HPDE6-E6E7 (cell line): ENCODE measurements around the gene CPXM2.

Source experiments
- DNase-seq: peaks from one replicate; pipeline ENCODE4 v3.0.0; 2011; ENCODE audit warnings: missing footprints; ENCODE audit errors: extremely low spot score

CPXM2 gene

DNA sequence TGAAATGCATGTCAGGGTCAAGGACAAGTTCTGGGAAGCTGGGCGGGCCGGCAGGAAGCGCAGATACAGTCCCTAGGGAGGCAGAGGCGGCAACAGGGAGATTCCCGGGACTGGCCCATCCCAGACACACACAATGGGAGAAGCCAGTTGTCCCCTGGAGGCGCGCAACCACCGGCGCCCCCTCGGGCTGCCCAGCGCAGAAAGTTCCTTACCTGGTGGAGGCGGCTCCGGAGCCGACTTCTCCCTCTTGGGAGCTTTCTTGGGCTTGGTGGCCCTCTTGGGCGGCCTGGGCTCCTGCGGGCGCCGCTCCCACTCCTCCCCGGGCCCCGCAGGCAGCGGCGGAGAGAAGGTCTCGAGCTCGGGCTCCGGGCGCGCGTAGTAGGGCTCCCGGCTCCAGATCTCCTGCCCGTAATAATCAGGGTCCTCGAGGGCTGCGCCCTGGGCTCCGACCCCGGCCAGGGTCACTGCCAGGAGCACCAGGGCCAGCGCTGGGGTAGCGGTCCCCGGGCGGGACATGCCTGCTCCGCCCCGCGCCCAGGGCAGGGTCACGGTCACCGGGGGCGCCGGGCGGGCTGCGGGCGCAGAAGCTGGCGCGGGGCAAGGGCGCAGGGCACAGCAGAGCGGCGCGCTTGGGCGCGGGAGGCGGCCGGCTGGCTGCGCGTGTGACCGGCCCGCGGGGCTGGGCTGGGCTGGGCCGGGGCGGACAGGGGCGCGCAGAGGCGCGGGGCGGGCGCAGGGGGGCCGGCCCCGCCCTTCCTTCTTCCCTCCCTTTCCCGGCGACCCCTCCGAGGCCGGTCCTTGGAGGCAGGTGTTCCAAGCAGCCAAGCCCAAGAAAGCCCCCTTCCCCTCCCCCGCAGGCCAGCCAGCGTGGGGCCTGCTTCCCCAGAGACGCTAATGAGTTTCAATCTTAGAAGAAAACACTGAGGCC, at the start of gene CPXM2:
CPXM2 (minus strand) TSS at position 664 of the 928 bp plus-strand sequence; CDS start at position 516, 148 bp downstream.
- DNase-seq: no peak

DNA sequence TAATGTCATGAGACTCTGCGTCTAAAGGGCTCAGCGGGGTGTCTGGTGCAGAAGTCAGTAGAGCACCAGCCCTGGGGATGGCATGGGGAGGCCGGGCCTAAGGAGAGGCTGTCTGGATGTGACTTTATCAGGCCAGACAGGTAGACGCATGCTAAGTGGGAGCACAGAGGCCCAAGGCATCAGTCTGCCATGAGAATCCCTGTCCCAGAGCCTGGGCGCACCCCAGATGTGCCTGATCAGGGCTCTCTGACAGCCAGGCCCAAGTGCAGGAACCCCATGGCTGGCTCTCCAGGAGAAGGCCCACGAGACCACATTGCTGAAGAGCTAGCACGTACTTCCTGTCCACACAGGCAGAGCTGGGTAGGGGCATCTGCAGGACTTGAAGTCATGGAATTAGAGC, 48.0 kb upstream of the CPXM2 start:
- DNase-seq: no peak

DNA sequence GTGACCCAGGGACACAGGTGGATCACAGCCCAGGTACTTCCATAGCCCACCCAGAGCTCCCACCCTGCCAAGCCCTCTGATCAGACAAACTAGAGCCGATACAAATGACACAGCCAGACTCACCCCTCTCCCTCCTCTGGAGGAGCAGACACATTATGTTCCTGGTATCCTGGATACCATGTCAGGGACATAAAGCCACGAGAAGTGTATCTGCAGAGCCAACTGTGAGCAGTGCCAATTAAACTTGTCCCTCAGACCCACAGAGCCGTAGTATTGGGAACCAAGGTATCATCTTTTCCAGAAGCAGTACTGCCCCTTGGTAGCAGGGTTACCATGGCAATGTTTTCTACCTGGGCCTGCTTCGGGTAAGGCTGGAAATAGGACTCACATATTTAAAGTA, 47.3 kb upstream of the CPXM2 start:
- no peak for DNase-seq

DNA sequence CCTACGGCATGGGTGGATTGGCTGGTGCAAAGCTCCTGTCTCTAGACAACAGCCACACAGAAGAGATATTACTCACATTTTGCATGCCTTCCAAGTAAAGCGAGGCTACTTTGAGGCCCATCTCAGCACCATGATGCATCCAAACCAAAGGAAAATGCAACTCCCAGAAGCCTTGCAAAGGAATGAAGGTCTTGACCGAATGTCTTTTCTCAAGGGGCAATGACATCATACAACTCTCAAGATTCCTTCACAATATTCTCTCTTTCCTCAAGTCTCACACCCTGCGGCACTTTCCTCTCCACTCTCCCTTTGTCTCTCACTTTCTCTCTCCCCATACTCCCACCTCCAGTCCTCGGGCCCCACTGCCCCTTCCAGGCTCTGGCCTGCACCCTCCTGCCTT, 44.8 kb upstream of the CPXM2 start:
- DNase-seq: no peak

DNA sequence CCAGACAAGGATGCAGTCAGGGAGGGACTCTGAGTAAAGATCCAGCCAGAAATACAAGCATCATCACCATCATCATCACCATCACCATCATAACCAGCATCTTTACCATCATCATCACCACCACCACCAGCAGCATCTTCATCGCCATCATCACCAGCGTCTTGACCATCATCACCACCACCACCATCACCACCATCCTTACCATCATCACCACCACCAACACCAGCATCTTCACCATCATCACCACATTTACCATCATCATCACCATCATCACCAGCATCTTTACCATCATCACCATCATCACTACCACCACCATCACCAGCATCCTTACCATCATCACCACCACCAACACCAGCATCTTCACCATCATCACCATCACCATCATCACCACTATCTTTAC, 44.1 kb upstream of the CPXM2 start:
- DNase-seq: no peak

DNA sequence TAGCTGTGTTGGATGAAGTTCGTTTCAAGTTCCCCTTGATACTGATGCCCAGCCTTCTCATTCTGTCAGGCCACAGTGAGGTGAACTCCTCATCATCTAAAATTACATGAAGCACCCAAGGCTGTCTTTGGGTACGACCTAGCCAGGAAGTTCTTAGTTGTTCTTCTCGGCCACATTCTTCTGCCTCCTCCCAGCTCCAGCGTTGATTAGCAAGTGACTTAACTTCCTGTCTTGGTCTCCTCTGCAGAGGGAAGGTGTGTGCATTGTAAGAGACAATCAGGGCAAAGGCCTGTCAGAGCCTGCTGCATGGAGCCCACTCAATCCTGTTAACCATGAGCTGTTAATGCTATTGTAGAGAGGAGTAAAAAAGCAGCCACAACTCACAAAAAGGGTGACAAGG, 43.2 kb upstream of the CPXM2 start:
- no peak for DNase-seq

DNA sequence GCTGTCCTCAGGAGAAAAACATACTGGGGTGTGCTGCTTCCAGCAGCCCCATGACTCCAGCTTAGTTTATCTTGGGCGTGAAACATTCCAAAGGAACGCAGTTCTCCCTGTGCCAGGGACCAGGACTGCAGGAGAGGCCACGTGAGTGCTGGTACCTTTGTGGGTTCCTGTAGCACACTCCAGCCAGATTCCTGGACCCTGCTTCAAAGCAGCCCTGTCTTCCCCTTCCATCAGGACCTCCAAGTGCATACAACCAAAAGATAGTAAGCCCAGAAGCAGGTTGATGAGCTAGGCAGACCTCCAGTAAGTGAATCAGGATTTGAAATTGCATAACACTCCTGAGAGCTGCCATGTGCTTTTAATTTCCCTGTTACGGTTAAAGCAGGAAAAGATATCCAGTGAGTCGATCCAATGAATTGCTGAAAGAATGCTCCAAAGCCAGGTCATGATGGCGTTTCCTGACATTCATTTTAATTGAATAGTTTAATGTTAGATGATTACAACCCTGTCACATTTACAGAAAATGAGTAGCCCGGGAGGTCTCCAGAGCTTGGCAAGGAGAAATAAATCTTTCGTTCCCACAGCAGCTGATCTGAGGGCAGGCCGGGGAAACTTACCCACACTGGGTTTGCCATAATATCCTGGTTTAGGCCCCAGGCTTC, 38.9 kb upstream of the CPXM2 start:
- DNase-seq: no peak

DNA sequence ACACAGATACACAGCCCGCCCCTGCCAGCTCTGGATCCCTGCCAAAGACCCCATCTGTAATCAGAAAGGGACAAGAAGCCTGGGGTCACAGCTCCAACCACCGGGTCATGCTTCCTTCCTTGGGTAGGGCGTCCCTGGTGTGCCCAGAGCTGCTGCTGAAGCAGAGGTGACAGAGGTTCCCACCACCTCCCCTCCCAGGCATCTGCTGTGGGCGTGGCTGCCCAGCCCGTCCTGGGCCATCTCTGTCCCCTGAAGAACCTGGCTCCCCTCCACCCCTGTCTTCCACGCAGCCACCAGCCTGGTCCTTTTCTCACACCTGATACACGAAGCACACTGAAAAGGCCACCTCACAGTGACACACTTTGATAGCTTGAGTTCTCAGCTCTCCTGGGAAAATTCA, 38.2 kb upstream of the CPXM2 start:
- DNase-seq: no peak

DNA sequence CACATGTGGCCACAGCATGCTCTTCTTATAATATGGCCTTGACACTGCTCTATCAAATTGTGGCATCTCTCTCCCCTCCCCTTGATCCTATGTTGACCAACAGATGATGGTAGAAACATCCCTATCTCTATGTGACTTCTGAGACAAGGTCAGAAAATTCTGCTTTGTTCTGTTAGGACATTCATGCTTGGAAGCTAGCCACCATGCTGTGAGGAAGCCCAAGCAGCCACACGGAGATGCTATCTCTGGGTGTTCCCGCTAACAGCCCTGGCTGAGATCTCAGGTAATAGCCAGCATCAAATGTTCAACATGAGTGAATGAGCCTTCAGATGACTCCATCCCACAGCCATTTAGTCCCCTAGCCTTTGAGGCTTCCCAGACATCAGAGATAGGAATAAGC, 36.8 kb upstream of the CPXM2 start:
- no peak for DNase-seq

DNA sequence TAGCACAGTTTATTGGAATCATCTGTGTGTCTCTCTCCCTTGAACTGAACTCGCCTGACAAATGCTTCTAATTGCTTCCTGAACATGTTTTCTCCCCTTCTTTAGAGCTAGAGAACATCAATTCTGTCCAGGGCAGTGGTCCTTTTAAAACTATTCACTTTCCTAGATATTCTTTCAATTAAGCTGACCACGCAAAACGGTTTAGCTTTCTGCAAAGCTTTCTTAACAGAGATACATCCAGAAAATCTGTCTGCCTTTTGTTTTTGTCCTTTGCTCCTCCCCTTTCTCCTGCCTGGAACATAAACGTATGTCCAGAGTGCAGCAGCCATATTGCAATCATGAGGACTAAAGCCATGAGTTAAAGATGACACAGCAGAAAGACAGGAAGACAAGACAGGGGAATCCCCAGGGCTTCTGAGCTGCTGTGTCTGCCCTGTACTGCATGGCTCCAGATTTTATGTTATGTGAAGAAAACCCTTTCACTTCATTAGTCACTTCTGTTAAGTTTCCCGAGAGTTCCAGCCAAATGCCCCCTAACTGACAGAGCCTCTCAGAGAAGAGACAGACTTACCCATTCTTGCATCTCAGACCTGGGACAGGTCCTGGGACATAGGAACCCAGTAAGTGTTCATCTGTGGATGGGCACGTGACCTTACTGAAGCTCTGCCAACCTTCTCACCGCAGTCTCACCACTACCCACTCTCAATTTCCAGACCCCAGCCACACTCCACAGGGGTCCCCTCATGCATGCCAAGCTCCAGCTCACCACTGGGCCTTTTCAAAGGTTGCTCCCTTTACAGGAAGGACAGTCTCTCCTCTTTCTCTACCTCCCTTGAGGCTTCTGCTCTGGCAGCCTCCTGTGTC, 35.0 kb upstream of the CPXM2 start:
- DNase-seq: no peak

DNA sequence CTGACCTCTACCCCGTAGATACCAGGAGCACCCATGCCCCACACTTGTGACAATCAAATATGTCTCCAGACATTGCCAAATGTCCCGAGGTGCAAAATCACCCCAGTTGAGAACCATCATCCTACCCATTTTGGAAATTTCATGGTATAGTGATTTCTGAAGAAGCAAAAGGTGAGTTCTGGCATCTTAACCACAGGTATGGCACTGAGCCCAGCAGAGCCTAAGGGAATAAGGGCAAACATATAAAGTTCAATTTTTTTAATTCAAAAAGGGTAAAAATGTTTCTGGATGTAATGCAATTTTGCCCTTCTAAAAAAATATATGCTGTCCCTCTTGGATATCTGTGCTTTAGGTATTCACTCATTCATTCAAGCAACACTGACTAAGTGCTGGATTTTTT, 30.5 kb upstream of the CPXM2 start:
- DNase-seq: no peak

DNA sequence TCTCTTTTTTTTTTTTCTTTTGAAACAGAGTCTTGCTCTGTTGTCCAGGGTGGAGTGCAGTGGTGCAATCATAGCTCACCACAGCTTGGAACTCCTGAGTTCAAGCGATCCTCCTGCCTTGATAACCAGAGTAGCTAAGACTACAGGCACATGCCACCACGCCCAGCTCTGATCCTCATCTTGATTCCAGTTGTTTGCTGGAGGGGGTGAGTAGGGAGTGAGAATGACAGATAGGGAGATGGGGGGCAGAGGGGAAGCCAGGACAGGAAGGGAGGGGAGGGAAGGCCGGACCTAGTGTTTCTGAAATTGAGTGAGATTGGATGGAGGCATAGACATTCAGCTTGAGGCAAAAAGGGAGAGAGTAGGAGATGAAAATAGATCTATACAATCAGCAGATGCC, 25.2 kb upstream of the CPXM2 start:
- DNase-seq: no peak

DNA sequence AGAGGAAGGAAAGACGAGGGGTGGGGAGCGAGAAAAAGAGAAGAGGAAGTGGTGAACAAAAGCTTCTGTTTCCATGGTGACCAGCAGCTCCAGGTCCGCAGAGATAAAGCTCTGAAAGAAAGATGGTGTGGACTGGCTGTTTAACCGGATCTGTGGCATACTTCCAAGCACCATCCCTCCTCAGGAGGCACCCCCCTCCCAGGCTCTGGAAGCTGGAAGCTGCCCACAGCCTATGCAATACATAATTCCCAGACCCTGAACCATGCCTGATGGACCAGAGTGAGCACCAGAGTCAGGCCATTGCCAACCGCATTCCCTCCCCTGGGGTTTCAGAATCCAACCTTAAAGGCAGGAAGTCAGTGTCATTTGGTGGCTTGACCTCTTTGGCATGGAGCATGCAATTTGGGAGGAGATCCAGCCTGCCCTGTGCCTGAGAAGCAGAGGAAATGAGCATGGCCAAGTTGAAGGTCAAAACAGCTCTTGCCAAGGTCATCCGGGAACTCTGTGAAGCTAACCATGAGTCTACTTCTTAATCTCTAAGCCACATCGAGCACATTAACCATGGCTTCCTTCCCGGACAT, 22.2 kb upstream of the CPXM2 start:
- no peak for DNase-seq

DNA sequence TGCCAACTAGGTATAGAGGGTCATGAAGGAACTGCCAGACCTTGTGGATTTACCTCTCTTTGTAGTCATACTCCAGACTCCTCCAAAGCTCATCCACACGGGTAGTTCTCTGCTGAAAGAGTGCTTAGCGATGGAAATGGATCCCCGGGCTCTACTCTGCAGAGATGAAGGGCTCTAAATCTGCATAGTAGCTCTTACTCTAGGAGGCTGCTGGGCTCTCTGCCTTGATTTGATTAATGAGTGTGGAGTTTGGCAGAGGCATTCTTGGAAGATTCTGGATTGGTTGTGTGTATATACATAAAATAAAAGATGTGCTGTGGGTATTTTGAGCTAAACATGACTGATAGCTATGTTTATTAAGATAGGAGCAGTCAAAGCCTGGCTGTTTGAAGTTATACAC, 21.3 kb upstream of the CPXM2 start:
- DNase-seq: no peak

DNA sequence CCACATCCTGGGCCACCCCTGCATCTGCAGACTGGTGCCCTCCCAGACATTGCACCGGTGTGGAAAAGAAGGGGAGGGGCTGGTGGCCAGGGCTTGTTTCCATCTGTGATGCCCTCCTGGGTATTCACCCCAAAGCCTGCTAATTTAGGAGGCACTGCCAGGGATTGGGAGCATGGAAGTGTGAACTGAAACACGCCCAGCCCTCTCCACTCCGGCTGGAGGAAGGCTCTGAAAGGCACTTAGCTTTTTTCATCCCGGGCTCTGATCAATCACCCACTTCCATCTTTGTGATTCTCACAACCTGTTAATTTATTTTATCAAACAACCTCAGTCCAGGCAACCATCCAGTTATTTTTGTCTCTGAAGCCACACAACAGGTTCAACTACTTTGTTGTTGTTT, 20.9 kb upstream of the CPXM2 start:
- DNase-seq: no peak

DNA sequence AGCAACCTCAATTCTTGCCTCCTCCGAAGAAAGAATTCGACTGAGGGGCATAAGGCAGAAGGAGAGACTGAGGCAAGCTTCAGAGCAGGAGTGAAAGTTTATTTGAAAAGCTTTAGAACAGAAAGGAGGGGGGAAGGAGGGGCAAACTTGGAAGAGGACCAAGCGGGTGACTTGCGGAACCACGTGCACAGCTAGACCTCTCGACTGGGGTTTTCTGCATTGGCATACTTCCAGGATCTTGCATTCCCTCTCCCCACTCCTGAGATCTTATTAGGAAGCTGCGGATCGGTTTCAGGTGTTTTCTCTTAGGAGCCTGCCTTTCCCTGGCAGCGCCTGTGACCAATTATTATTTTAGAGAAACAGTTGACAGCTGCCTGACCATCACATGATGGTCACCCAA, 20.3 kb upstream of the CPXM2 start:
- DNase-seq: no peak

DNA sequence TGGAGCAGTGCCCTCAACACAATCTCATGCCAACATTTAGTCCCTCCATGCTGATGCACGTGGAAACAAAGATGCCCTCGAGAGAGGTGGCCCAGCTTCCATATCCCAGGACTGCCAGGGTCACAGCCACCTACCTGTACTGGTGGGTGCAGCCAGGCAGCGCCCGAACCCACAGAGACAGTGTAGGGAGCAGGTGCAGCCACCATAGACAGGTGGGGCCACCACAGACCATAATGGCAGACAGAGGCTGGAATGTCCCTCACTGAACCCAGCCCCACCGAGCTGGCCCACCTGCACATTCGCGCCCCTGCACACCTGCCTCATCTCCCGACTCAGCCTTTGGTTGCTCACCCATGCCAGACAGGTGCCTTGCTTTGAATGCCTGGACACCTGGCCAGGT, 18.3 kb upstream of the CPXM2 start:
- no peak for DNase-seq

DNA sequence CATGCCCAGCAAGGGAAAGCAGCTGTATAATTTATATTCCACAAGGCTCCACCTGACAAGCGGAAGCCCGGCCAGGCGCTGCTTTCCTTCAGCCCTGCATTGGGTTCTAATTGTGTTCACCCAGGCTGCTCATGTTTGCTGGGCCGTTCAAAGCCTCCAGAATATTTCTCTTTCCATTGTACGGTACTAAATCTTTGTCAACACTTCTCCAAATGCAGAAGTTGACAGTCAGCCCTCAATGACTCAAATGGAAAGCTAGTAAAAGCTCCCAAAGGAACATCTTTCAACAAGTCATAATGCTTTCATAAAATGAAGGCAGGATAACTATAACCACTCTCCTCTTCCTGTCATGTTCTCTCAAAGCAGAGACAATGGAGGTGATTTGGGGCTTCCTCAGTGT, 17.8 kb upstream of the CPXM2 start:
- DNase-seq: no peak

DNA sequence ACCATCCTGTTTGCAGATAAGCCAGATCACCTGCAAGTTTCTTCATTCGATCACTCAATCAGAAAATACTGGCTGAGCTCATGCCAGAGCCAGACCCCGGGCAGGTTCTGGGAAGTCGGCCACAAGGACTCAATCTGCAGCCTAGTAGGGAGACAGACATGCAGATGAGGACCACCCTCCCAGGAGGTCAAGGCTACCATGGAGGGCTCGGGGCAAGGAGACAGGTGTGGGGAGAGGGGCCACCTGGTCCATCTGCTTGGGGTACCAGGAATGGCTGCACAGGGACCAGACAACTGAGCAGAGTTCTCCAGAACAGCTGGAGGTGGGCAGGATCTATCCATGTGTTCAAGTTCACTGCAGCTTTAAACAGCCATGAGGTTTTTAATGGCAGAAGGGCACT, 16.8 kb upstream of the CPXM2 start:
- no peak for DNase-seq

DNA sequence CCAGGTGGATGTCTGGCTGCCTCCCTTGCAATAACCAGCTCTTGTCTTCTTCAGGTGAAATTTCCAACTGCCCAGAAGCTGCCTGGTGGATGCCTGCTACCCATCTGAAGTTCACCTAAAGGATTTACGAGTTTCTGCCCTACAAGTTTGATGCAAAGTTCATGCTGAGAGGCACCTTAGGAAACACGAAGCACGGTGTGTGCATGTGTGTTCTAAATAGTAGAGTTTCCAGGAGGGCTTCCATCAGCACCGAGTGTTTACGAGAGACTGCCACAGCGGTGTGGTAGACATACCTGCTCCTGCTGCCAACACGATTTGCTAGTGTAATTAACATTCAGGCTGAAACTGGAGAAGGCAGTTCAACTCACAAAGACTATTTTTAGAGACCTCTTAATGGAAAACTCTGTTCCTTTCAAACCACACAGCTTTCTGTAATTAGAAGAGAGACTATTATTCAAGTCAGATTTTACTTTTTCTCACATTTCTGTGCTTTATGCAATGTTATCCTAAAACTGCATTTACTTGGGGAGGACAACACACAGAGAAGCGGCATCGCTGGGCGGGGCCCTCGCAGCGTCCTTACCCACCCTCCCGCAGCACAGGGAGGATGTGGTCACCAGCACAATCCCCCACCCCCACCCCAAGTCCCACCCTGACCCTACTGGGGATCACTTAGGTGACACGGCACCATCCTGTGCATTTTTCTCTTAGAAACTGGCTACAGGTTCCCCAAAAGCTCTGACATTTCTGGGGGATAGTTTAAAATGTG, 15.5 kb upstream of the CPXM2 start:
- DNase-seq: no peak

DNA sequence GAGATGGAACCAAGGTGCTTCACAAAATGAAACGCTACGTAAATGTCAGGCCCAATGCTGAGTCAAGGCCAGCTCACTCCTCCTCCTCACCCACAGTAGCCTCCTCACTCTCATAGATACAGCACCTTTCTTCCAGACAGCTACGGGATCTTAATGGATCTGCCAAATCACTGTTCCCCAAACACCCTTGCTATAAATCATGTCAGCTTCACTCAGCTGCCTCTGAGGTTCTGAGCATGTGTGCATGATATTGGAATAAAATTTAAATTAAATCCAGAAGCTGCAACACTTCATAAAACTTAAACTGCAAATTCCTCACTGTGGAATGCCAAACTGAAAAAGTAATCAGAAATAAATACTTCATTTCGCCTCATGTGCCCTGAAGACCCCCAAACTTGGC, 14.7 kb upstream of the CPXM2 start:
- DNase-seq: no peak
